ENCODE data around the gene GPR63.

GRCh38 chr6:96766769-96767168 is 70.5 kb downstream of the GPR63 start:
- no peak for TF ChIP-seq CTCF (IDR thresholded peaks at IDR 0.05)
- no peak for TF ChIP-seq POLR2A (IDR thresholded peaks at IDR 0.05)

All from esophagus squamous epithelium (tissue), 4 donors.